OCI-LY3 (cell line): ENCODE results near the gene DFFB.
A peak's percentile ranks its signal among the peaks of the same experiment; 100 is the strongest.

Source experiments
- H2AFZ ChIP-seq: fragments of 200-600, 300-600 bp; shearing (Covaris generic); 2 replicates; pipeline ENCODE4 v1.6.0; 2014; ENCODE audit warnings: antibody characterized with exemption, low read depth, low read length
- H3K27ac ChIP-seq: fragments of 200-600, 300-600 bp; sonication (generic); 2 replicates; pipeline ENCODE4 v1.5.1; 2014; ENCODE audit warnings: mild to moderate bottlenecking, low read length, moderate library complexity, mixed read lengths
- H3K27me3 ChIP-seq: fragments of 200-600, 300-600 bp; sonication (generic); 2 replicates; pipeline ENCODE4 v1.6.1; 2014; ENCODE audit warnings: low read depth, low read length, mixed read lengths
- H3K36me3 ChIP-seq: fragments of 200-600, 300-600 bp; sonication (generic); replicated peaks from 2 replicates; pipeline ENCODE3; 2014; ENCODE audit warnings: low read depth, low read length, mixed read lengths
- H3K4me1 ChIP-seq: fragments of 300-600, 200-600 bp; sonication (generic); 2 replicates; pipeline ENCODE4 v1.6.1; 2014; ENCODE audit warnings: low read length, mixed read lengths
- H3K4me2 ChIP-seq: fragments of 200-600, 300-600 bp; sonication (generic); 2 replicates; pipeline ENCODE4 v1.6.1; 2014; ENCODE audit warnings: low read length, mixed read lengths
- H3K4me3 ChIP-seq: fragments of 300-600, 200-600 bp; sonication (generic); 2 replicates; pipeline ENCODE4 v1.5.1; 2014; ENCODE audit warnings: antibody characterized with exemption, mild to moderate bottlenecking, low read length, moderate library complexity
- H3K79me2 ChIP-seq: fragments of 300-600, 200-600 bp; shearing (Covaris generic); 2 replicates; pipeline ENCODE4 v1.6.1; 2014; ENCODE audit warnings: mild to moderate bottlenecking, low read length, mixed read lengths
- H3K9ac ChIP-seq: fragments of 300-600, 200-600 bp; shearing (Covaris generic); 2 replicates; pipeline ENCODE4 v1.6.0; 2014; ENCODE audit warnings: mild to moderate bottlenecking, low read length, moderate library complexity
- H3K9me3 ChIP-seq: fragments of 200-600, 300-600 bp; shearing (Covaris generic); 2 replicates; pipeline ENCODE4 v1.6.1; 2014; ENCODE audit warnings: low read length, mixed read lengths; ENCODE audit not compliant: insufficient read depth
- H4K20me1 ChIP-seq: fragments of 200-600, 300-600 bp; sonication (generic); 2 replicates; pipeline ENCODE4 v1.6.1; 2016; ENCODE audit warnings: low read length, mixed read lengths; ENCODE audit not compliant: insufficient read depth
- CTCF ChIP-seq: fragments of 200-600, 300-600 bp; sonication (generic); IDR thresholded peaks from 2 replicates; pipeline ENCODE4 v1.5.1; 2014; ENCODE audit warnings: antibody characterized with exemption, low read length, low read depth
- EZH2phosphoT487 ChIP-seq: fragments of 200-600 bp; shearing (Covaris generic); IDR thresholded peaks from 2 replicates; pipeline ENCODE4 v1.6.1; 2018; ENCODE audit warnings: antibody characterized with exemption, mixed run types, low read depth

DFFB gene

DNA sequence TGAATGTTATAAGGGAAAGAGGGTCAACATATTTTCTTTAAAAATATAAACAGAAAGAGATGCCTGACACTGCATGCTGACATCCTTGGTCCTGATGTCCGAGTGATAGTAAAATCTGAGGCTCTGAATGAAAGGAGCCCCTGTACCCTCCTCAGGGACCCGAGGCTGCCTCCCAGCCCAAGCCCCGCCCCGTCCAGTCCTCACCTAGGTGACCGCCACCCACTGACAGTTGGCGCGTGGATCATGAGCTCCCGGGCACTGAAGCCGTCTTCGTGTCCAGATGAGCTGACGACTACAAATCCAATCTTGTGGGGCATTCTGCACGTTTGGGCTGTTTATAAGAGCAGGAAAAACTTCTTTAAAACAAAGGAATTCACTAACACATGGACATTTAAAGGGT is 5.2 kb upstream of the DFFB start:
- peaks cover 24% of the 10 kb centered on the region for H3K79me2 ChIP-seq
- no peak overlapping the region for H2AFZ ChIP-seq
- H4K20me1 ChIP-seq = peaks cover 8% of the 10 kb centered on the region; the same call in 1 of the 2 replicates
- H3K27me3 ChIP-seq = no peaks in the 10 kb centered on the region
- H3K27ac ChIP-seq = no peak overlapping the region
- no peak overlapping the region for H3K4me3 ChIP-seq
- no peak overlapping the region for H3K9ac ChIP-seq
- H3K36me3 ChIP-seq = peaks cover 9% of the 10 kb centered on the region
- no peak overlapping the region for H3K4me2 ChIP-seq
- peaks cover 8% of the 10 kb centered on the region for H3K4me1 ChIP-seq
- TF ChIP-seq EZH2phosphoT487 = no peak
- no peak for TF ChIP-seq CTCF
- no peaks in the 10 kb centered on the region for H3K9me3 ChIP-seq

- Histone ChIP-seq H4K20me1 (peaks cover 8% of the 10 kb centered on the region; the same call in 1 of the 2 replicates), H3K79me2 (peaks cover 28% of the 10 kb centered on the region), H2AFZ (no peak overlapping the region), H3K9ac (no peak overlapping the region), H3K4me3 (no peak overlapping the region), H3K27me3 (no peaks in the 10 kb centered on the region), H3K4me2 (no peak overlapping the region), H3K9me3 (no peaks in the 10 kb centered on the region), H3K36me3 (peaks cover 9% of the 10 kb centered on the region), H3K27ac (no peak overlapping the region), H3K4me1 (peaks cover 10% of the 10 kb centered on the region)
- no peak for TF ChIP-seq EZH2phosphoT487
- no peak for TF ChIP-seq CTCF
These were observed 4.4 kb upstream of the DFFB start for GRCh38 chr1:3852711-3853485.

DNA sequence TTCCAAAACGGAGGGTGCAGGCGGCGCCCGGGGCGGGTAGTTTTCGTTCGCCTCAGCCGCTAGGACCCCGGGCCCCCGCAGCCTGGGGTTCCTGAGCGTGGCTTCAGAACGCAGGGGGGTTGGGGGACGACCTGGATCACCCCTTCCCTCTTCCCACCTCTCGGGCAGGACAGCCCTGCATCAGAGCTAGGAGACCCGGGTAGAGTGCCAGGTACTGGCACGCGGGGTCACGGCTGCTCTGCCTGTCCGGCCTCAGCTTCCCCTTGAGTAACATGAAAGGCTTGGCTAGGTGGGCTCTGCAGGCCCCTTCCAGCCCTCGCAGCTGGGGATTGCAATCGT is 484 bp downstream of the DFFB start:
- Histone ChIP-seq H3K9me3 (no peaks in the 10 kb centered on the region), H3K79me2 (peaks cover 47% of the 10 kb centered on the region), H3K27me3 (no peaks in the 10 kb centered on the region), H3K9ac (peak overlapping the region; percentile 67), H3K4me1 (peaks cover 16% of the 10 kb centered on the region), H3K36me3 (no peaks in the 10 kb centered on the region), H3K4me2 (peak overlapping the region; percentile 87), H3K27ac (peak overlapping the region; percentile 51; the same call in 1 of the 2 replicates), H4K20me1 (peaks cover 8% of the 10 kb centered on the region; the same call in 1 of the 2 replicates), H3K4me3 (peak overlapping the region; percentile 97), H2AFZ (peak overlapping the region; percentile 90)
- TF ChIP-seq CTCF (no peak), EZH2phosphoT487 (no peak)

- Histone ChIP-seq H3K4me1 (peaks cover 16% of the 10 kb centered on the region), H3K9ac (peak overlapping the region; percentile 67; the same call in 1 of the 2 replicates), H3K4me2 (peak overlapping the region; percentile 87), H4K20me1 (peaks cover 8% of the 10 kb centered on the region; the same call in 1 of the 2 replicates), H3K9me3 (no peaks in the 10 kb centered on the region), H2AFZ (no peak overlapping the region), H3K27ac (no peak overlapping the region), H3K36me3 (no peaks in the 10 kb centered on the region), H3K27me3 (no peaks in the 10 kb centered on the region), H3K4me3 (peak overlapping the region; percentile 97), H3K79me2 (peaks cover 47% of the 10 kb centered on the region)
- TF ChIP-seq EZH2phosphoT487 = no peak
- TF ChIP-seq CTCF = no peak
These were observed 1.1 kb downstream of the DFFB start for GRCh38 chr1:3858231-3858981.
